SK-N-SH treated with all-trans-retinoic acid at 6 μM for 48 hours (cell line): ENCODE results near the gene EHMT2.

Experiments used
- ARNTL ChIP-seq: fragments of 450-650 bp; formaldehyde crosslinking; IDR thresholded peaks from 2 replicates; pipeline ENCODE4 v1.5.0; 2020; ENCODE audit warnings: low read depth, mild to moderate bottlenecking, moderate library complexity, borderline replicate concordance
- CREB5 ChIP-seq: fragments of 250-450 bp; sonication (Bioruptor Pico); IDR thresholded peaks from 2 replicates; pipeline ENCODE4 v1.5.1; 2020; ENCODE audit warnings: low read depth, mild to moderate bottlenecking, moderate library complexity
- CSRNP3 ChIP-seq: fragments of 250-450 bp; sonication (Bioruptor Pico); IDR thresholded peaks from 2 replicates; pipeline ENCODE4 v1.5.1; 2021; ENCODE audit warnings: mild to moderate bottlenecking, moderate library complexity
- OSR1 ChIP-seq: fragments of 250-450 bp; sonication (Bioruptor Pico); IDR thresholded peaks from 2 replicates; pipeline ENCODE4 v1.8.0; 2022; ENCODE audit warnings: moderate library complexity, mild to moderate bottlenecking, inconsistent platforms
- PATZ1 ChIP-seq: fragments of 250-450 bp; sonication (Bioruptor Pico); IDR thresholded peaks from 2 replicates; pipeline ENCODE4 v1.8.0; 2020; ENCODE audit warnings: mild to moderate bottlenecking, moderate library complexity, borderline replicate concordance
- POU6F1 ChIP-seq: fragments of 250-450 bp; sonication (Bioruptor Pico); IDR thresholded peaks from 2 replicates; pipeline ENCODE4 v1.8.0; 2021; ENCODE audit warnings: low read depth, mild to moderate bottlenecking, moderate library complexity, borderline replicate concordance

- no peak for TF ChIP-seq CREB5 (CRISPR knock-in tag)
- no peak for TF ChIP-seq ARNTL (CRISPR knock-in tag)
- TF ChIP-seq PATZ1, result no peak
- TF ChIP-seq OSR1, result no peak
- TF ChIP-seq POU6F1, result no peak
- TF ChIP-seq CSRNP3 (CRISPR knock-in tag), result no peak
Measured at GRCh38 chr6:31838968-31839367, 58.5 kb downstream of the EHMT2 start.
